ENCODE data around the gene PTPN5. TPM values are rescaled to one million over a fixed set of nuclear protein-coding genes. Genes with fewer than 3 reads are reported as not detected.
A peak's percentile ranks its signal among the peaks of the same experiment; 100 is the strongest.

PTPN5 gene
- total RNA-seq, 4 donors from 2014 or later, result under 0.01 to 3.2 (median 0.79) TPM

- no peaks in the 10 kb centered on the region for H3K4me1 ChIP-seq
- H3K36me3 ChIP-seq, result no peaks in the 10 kb centered on the region
- no peak overlapping the region for H3K27ac ChIP-seq
- H3K27me3 ChIP-seq, result no peaks in the 10 kb centered on the region
- no peaks in the 10 kb centered on the region for H3K9me3 ChIP-seq
- TF ChIP-seq POLR2A (IDR thresholded peaks at IDR 0.05) (no peak), CTCF (IDR thresholded peaks at IDR 0.05) (no peak)
- intact Hi-C loops (cut with DNase I; ENCODE audit: low total_unique reads), result no loop called here
- DNase-seq, result no peak
- no peak overlapping the region for H3K4me3 ChIP-seq
These were observed 62.2 kb downstream of the PTPN5 start for GRCh38 chr11:18729426-18729825.

DNA sequence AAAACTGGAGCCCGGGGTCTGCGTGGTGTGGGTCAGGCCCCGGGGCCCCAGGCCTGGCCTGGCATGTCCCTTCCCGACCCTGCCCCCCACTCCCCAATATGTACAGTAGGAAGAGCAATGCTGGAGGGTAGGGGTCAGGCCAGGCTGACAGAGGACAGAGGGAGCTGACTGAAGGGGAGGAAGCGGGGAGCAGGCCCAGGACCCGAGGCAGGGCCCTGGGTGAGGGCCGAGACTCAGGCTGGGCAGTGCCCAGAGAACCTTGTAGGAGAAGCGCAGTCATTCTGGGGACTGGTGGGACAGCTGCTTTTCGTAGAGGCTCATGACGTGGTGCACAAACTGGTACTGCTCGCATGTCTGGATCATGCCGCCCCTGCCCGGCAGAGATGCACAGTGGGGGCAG is 62.9 kb downstream of the PTPN5 start:
- Histone ChIP-seq H3K9me3 (no peaks in the 10 kb centered on the region), H3K27ac (no peak overlapping the region), H3K36me3 (no peaks in the 10 kb centered on the region), H3K4me1 (no peaks in the 10 kb centered on the region), H3K4me3 (no peak overlapping the region), H3K27me3 (no peaks in the 10 kb centered on the region)
- intact Hi-C loops (cut with DNase I; ENCODE audit: low total_unique reads), result no loop called here
- no peak for DNase-seq
- TF ChIP-seq POLR2A (IDR thresholded peaks at IDR 0.05), result no peak
- TF ChIP-seq CTCF (IDR thresholded peaks at IDR 0.05), result no peak

DNA sequence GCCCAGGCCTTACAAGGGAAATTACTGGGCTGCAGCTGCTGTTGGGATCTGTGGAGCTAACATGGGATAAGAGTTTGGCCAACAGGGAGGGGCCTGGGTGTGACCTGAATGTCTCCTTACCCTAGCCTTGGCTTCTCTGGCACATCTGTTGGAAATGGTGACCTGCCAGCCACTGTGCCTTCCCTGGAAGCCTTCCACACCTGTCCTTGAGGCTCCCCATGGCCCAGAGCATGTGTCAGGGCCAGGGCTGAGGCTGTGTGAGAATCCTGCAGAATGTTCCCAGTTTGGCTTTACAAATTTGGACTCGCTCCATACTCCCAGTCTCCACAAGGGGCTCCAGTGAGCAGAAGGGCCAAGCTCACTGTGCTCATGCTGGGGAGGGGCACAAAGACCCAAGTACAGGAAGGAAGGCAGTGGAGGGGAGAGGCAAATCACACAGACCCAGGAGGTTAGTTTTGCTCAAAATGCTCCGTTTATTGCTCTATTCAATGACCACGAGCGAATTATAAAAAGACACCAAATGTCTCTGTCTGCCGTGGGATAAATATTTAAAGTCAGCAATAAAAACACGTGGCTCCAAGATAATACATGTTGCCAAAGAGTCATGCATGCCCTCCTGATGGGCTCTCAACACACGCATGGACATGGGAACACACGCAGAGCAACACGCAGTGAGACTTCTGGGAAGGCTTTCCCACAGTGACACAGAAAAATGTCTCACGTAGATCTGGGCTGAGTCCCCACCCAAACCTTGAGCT is 63.9 kb downstream of the PTPN5 start:
- no peak for TF ChIP-seq POLR2A (IDR thresholded peaks at IDR 0.05)
- peak; percentile 20 to 62 (median 48) for TF ChIP-seq CTCF (IDR thresholded peaks at IDR 0.05)
- Histone ChIP-seq H3K27ac (no peak overlapping the region), H3K4me1 (no peaks in the 10 kb centered on the region), H3K36me3 (no peaks in the 10 kb centered on the region), H3K27me3 (no peaks in the 10 kb centered on the region), H3K4me3 (no peak overlapping the region), H3K9me3 (no peaks in the 10 kb centered on the region)
- intact Hi-C loops (cut with DNase I; ENCODE audit: low total_unique reads), result no loop called here
- peak in 1 of 2 donors; percentile 24 for DNase-seq

DNA sequence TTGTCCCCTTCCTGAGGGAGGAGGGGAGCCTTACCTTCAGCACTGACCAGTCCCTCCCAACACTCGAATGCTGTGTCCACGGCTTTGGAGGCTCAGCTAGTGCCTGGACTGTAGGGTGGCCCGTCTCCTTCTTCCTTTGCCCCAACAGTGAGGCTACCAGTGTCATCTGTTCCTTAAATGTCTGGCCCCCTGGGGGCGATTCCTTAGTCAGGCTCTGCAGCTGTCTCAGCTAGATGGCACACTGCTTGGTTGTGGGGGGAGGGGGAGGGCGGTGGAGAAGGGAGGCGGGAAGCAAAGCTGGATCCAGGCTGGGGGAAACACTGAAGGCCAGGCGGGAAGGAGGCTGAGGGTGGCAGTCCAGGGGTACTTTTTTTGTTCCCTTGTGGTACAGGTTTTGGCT is 65.6 kb downstream of the PTPN5 start, which contains the start of gene IGSF22:
Gene IGSF22 (minus strand): TSS at position 149 of the 400 bp plus-strand sequence. CDS start 1,952 bp downstream, outside the sequence.
- TF ChIP-seq CTCF (IDR thresholded peaks at IDR 0.05), result no peak
- no peak for TF ChIP-seq POLR2A (IDR thresholded peaks at IDR 0.05)
- no peaks in the 10 kb centered on the region for H3K36me3 ChIP-seq
- intact Hi-C loops (cut with DNase I; ENCODE audit: low total_unique reads), result no loop called here
- no peaks in the 10 kb centered on the region for H3K9me3 ChIP-seq
- no peak within 1 kb of the TSS for H3K27ac ChIP-seq
- DNase-seq, result no peak
- H3K4me3 ChIP-seq, result no peak within 1 kb of the TSS
- no peaks in the 10 kb centered on the region for H3K4me1 ChIP-seq
- no peaks in the 10 kb centered on the region for H3K27me3 ChIP-seq

- H3K36me3 ChIP-seq, result no peaks in the 10 kb centered on the region
- H3K4me3 ChIP-seq, result no peak overlapping the region
- TF ChIP-seq POLR2A (IDR thresholded peaks at IDR 0.05) (no peak), CTCF (IDR thresholded peaks at IDR 0.05) (no peak)
- H3K27ac ChIP-seq, result no peak overlapping the region
- intact Hi-C loops (cut with DNase I; ENCODE audit: low total_unique reads), result no loop called here
- H3K27me3 ChIP-seq, result no peaks in the 10 kb centered on the region
- H3K4me1 ChIP-seq, result peaks cover 0 to 7% of the 10 kb centered on the region in 2 donors
- no peak for DNase-seq
- no peaks in the 10 kb centered on the region for H3K9me3 ChIP-seq
These were observed 67.6 kb downstream of the PTPN5 start for GRCh38 chr11:18723991-18724390.
